GM23338 (cell line): ENCODE results near the gene KDR.

ENCODE experiments used
- EZH2 ChIP-seq: fragments of 200-600 bp; sonication (generic); IDR thresholded peaks from one replicate; pipeline ENCODE4 v1.8.0; 2017; ENCODE audit warnings: antibody characterized with exemption, mild to moderate bottlenecking, low read depth; ENCODE audit not compliant: unreplicated experiment
- EZH2phosphoT487 ChIP-seq: fragments of 200-600 bp; sonication (generic); IDR thresholded peaks from one replicate; pipeline ENCODE4 v1.8.1; 2018; ENCODE audit warnings: antibody characterized with exemption; ENCODE audit not compliant: unreplicated experiment
- NANOG ChIP-seq: IDR thresholded peaks from 2 replicates; pipeline ENCODE4 v1.6.1; 2016; ENCODE audit warnings: antibody characterized with exemption, borderline replicate concordance
- POLR2AphosphoS5 ChIP-seq: IDR thresholded peaks from 2 replicates; pipeline ENCODE4 v1.6.1; 2016; ENCODE audit warnings: antibody characterized with exemption, low read depth
- ZNF331 ChIP-seq: fragments of 250-450 bp; sonication (Bioruptor Pico); IDR thresholded peaks from 2 replicates; pipeline ENCODE4 v1.5.0; 2020; ENCODE audit warnings: low read depth, mild to moderate bottlenecking, moderate library complexity
- TF ChIP-seq, protein P1 (sequence below), 2 experiments: fragments of 200-600 bp in 1 of 2; sonication (generic) in 1 of 2; conservative IDR thresholded peaks; 2 replicates each; pipeline versions ENCODE4 v1.5.1 to v1.6.1; 2016 to 2017; ENCODE audit warnings: antibody characterized with exemption in 2 of 2, low read depth in 2 of 2, mild to moderate bottlenecking in 2 of 2, moderate library complexity in 1 of 2

DNA sequence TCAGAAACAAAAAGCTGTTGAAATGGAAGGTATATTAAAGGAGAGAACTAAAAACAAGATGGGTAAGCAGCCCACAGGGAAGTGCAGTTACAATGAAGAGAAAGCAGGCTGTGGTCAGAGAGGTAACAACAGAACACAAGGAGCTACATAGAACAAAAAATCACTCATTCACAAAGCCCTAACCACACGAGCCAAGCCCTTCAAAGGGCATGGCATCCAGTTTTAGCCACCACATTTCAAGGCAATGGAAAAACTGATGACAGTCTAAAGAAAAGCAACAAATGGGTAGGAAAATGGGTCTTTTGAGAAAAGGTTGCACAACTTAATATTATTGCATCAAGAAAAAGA is 37.5 kb downstream of the KDR start:
- TF ChIP-seq, protein P1, sequence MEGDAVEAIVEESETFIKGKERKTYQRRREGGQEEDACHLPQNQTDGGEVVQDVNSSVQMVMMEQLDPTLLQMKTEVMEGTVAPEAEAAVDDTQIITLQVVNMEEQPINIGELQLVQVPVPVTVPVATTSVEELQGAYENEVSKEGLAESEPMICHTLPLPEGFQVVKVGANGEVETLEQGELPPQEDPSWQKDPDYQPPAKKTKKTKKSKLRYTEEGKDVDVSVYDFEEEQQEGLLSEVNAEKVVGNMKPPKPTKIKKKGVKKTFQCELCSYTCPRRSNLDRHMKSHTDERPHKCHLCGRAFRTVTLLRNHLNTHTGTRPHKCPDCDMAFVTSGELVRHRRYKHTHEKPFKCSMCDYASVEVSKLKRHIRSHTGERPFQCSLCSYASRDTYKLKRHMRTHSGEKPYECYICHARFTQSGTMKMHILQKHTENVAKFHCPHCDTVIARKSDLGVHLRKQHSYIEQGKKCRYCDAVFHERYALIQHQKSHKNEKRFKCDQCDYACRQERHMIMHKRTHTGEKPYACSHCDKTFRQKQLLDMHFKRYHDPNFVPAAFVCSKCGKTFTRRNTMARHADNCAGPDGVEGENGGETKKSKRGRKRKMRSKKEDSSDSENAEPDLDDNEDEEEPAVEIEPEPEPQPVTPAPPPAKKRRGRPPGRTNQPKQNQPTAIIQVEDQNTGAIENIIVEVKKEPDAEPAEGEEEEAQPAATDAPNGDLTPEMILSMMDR (conservative IDR thresholded peaks at IDR 0.05; ENCODE audit: low read depth in 2 of 2) = no peak
- TF ChIP-seq ZNF331 (no peak), POLR2AphosphoS5 (no peak), EZH2 (no peak), EZH2phosphoT487 (no peak), NANOG (no peak)
